ENCODE measurements around the gene FBXO4. TPM values are rescaled to one million over a fixed set of nuclear protein-coding genes. Genes with fewer than 3 reads are reported as not detected.
"Not testable (repeated sequence)": the region's sequence is repeated elsewhere in the genome, so short reads cannot be mapped to it uniquely, and the experiment has no call there.

FBXO4 gene
- total RNA-seq, 1 experiment from 2014 or later: 9.6 TPM

DNA sequence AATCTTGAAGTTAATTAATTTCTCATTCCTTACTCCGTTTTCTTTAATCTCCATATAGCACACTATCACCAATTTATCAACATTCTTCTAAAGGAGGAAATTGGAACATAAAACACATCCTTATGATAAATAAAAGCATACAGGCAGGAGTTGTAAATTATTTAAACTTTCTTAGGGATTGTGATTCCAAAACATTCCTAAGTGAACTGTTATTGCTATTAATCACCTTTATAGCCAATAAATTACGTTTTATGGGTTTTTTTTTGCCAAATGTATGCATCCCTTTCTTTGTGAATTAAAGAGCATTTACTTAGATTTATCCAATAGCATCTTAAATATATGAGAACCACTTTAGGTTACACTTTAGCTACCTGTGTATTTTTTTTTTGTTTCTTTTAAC, 55.3 kb downstream of the FBXO4 start:
- Histone ChIP-seq H3K4me3 (ENCODE audit: low read depth, low read length, poor library complexity, severe bottlenecking) (no peak overlapping the region), H3K27ac (ENCODE audit: low read depth, low read length, poor library complexity, severe bottlenecking) (no peak overlapping the region), H3K27me3 (replicated peaks; ENCODE audit: insufficient read depth, low read depth, low read length, poor library complexity) (peaks cover 9% of the 10 kb centered on the region), H3K9me3 (ENCODE audit: low read depth, low read length, poor library complexity, severe bottlenecking) (no peaks in the 10 kb centered on the region), H3K36me3 (ENCODE audit: insufficient read depth, low read length, poor library complexity, severe bottlenecking) (no peaks in the 10 kb centered on the region), H3K4me1 (ENCODE audit: insufficient read depth, low read length, poor library complexity, severe bottlenecking) (no peaks in the 10 kb centered on the region)
- intact Hi-C loops (cut with micrococcal nuclease; ENCODE audit: unreplicated experiment): no loop called here
- no peak for DNase-seq (ENCODE audit: low spot score)
- TF ChIP-seq EZH2 (IDR thresholded peaks at IDR 0.05; ENCODE audit: borderline replicate concordance, low read depth, low read length, poor library complexity, severe bottlenecking): no peak
- ChIA-PET POLR2A (ENCODE audit: low non-redundant PET) (no interaction called here), CTCF (no interaction called here)
- BruUV-seq (replicated peaks): no TSS peak

DNA sequence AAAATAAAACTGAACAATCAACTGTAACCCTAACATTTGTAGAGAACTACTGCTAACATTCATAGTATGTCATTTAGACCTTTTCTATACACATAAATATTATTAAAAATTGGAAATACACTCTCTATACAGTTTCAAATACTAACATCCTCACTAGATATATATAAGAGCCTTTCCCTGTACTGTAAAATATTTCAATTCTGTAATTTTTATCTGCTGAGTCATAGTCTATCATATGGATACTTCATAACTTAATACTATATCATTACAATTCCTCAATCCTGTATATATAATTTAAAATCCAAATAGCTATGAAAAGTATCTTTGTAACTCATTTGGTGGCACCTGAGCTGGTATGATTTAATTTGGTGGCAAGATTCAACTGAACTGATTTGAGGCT, 55.8 kb downstream of the FBXO4 start:
- BruUV-seq (replicated peaks): no TSS peak
- CTCF ChIA-PET: no interaction called here
- H3K36me3 ChIP-seq (ENCODE audit: insufficient read depth, low read length, poor library complexity, severe bottlenecking): no peaks in the 10 kb centered on the region

DNA sequence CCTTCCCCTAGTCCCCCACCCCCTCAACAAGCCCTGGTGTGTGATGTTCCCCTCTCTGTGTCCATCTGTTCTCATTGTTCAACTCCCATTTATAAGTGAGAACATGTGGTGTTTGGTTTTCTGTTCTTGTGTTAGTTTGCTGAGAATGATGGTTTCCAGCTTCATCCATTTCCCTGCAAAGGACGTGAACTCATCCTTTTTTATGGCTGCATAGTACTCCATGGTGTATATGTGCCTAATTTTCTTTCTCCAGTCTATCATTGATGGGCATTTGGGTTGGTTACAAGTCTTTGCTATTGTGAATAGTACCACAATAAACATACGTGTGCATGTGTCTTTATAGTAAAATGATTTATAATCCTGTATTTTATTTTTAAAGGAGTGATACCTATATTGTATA, 57.8 kb downstream of the FBXO4 start:
- POLR2A ChIA-PET (ENCODE audit: low non-redundant PET); H3K9me3 ChIP-seq (ENCODE audit: low read depth, low read length, poor library complexity, severe bottlenecking); H3K36me3 ChIP-seq (ENCODE audit: insufficient read depth, low read length, poor library complexity, severe bottlenecking); H3K27ac ChIP-seq (ENCODE audit: low read depth, low read length, poor library complexity, severe bottlenecking); intact Hi-C loops (cut with micrococcal nuclease; ENCODE audit: unreplicated experiment); H3K4me1 ChIP-seq (ENCODE audit: insufficient read depth, low read length, poor library complexity, severe bottlenecking); DNase-seq (ENCODE audit: low spot score); BruUV-seq (replicated peaks); CTCF ChIA-PET; H3K4me3 ChIP-seq (ENCODE audit: low read depth, low read length, poor library complexity, severe bottlenecking): not testable (repeated sequence)
- peaks cover 33% of the 10 kb centered on the region for H3K27me3 ChIP-seq (replicated peaks; ENCODE audit: insufficient read depth, low read depth, low read length, poor library complexity)

More for the DNA sequence above, 55.8 kb downstream of the FBXO4 start:
- Histone ChIP-seq H3K4me3 (ENCODE audit: low read depth, low read length, poor library complexity, severe bottlenecking) (no peak overlapping the region), H3K27ac (ENCODE audit: low read depth, low read length, poor library complexity, severe bottlenecking) (no peak overlapping the region), H3K4me1 (ENCODE audit: insufficient read depth, low read length, poor library complexity, severe bottlenecking) (no peaks in the 10 kb centered on the region), H3K9me3 (ENCODE audit: low read depth, low read length, poor library complexity, severe bottlenecking) (no peaks in the 10 kb centered on the region), H3K27me3 (replicated peaks; ENCODE audit: insufficient read depth, low read depth, low read length, poor library complexity) (peaks cover 13% of the 10 kb centered on the region)
- intact Hi-C loops (cut with micrococcal nuclease; ENCODE audit: unreplicated experiment): no loop called here
- POLR2A ChIA-PET (ENCODE audit: low non-redundant PET): no interaction called here
- DNase-seq (ENCODE audit: low spot score): no peak
- TF ChIP-seq EZH2 (IDR thresholded peaks at IDR 0.05; ENCODE audit: borderline replicate concordance, low read depth, low read length, poor library complexity, severe bottlenecking): no peak
- TF ChIP-seq, protein P1, sequence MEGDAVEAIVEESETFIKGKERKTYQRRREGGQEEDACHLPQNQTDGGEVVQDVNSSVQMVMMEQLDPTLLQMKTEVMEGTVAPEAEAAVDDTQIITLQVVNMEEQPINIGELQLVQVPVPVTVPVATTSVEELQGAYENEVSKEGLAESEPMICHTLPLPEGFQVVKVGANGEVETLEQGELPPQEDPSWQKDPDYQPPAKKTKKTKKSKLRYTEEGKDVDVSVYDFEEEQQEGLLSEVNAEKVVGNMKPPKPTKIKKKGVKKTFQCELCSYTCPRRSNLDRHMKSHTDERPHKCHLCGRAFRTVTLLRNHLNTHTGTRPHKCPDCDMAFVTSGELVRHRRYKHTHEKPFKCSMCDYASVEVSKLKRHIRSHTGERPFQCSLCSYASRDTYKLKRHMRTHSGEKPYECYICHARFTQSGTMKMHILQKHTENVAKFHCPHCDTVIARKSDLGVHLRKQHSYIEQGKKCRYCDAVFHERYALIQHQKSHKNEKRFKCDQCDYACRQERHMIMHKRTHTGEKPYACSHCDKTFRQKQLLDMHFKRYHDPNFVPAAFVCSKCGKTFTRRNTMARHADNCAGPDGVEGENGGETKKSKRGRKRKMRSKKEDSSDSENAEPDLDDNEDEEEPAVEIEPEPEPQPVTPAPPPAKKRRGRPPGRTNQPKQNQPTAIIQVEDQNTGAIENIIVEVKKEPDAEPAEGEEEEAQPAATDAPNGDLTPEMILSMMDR (conservative IDR thresholded peaks at IDR 0.05; ENCODE audit: low read depth, low read length): no peak

DNA sequence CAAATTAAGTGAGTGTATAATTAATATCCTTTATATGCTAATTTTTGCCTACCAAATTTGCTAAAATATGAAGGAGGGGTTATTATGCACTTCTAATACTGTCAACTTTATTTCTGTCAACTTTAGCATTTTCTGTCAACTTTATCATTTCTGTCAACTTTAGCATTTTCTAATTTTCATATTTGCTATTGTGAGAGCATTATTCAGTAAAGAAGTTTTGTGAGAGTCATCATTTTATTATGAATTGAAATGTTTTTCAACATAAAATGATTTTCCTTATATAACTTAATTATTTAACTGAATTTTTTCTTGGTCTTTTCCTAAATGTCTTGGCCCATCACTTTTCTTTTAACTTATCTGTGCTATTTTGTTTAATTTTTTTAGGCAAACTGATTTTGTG, 58.2 kb downstream of the FBXO4 start:
- no peaks in the 10 kb centered on the region for H3K36me3 ChIP-seq (ENCODE audit: insufficient read depth, low read length, poor library complexity, severe bottlenecking)
- H3K9me3 ChIP-seq (ENCODE audit: low read depth, low read length, poor library complexity, severe bottlenecking): no peaks in the 10 kb centered on the region
- intact Hi-C loops (cut with micrococcal nuclease; ENCODE audit: unreplicated experiment): no loop called here
- DNase-seq (ENCODE audit: low spot score): no peak
- no peak overlapping the region for H3K27ac ChIP-seq (ENCODE audit: low read depth, low read length, poor library complexity, severe bottlenecking)
- TF ChIP-seq EZH2 (IDR thresholded peaks at IDR 0.05; ENCODE audit: borderline replicate concordance, low read depth, low read length, poor library complexity, severe bottlenecking): no peak
- TF ChIP-seq, protein P1 (conservative IDR thresholded peaks at IDR 0.05; ENCODE audit: low read depth, low read length): no peak
- CTCF ChIA-PET: no interaction called here
- H3K4me1 ChIP-seq (ENCODE audit: insufficient read depth, low read length, poor library complexity, severe bottlenecking): no peaks in the 10 kb centered on the region
- BruUV-seq (replicated peaks): no TSS peak
- H3K27me3 ChIP-seq (replicated peaks; ENCODE audit: insufficient read depth, low read depth, low read length, poor library complexity): peaks cover 36% of the 10 kb centered on the region
- POLR2A ChIA-PET (ENCODE audit: low non-redundant PET): no interaction called here
- no peak overlapping the region for H3K4me3 ChIP-seq (ENCODE audit: low read depth, low read length, poor library complexity, severe bottlenecking)
